Left lung (tissue), 10 donors: ENCODE data around the gene DPP7. TPM values are rescaled to one million over a fixed set of nuclear protein-coding genes. Genes with fewer than 3 reads are reported as not detected.

Experiments used
- ATAC-seq: fragments of 200-7000 bp; cut with Tn5 transposase; one replicate; pipeline ENCODE4 v1.9.1; 2020; ENCODE audit warnings: moderate library complexity
- DNase-seq, 4 donors: peaks; one replicate each; pipeline ENCODE4 v3.0.0-alpha.2; 2013 to 2020
- H3K27ac ChIP-seq, 2 donors: fragments of 200-600 bp; sonication (generic) in 1 of 2; one replicate each; pipeline versions ENCODE4 v1.5.0 to v1.8.0; 2020 to 2021
- H3K27me3 ChIP-seq, 2 donors: fragments of 200-600 bp; sonication (generic) in 1 of 2; one replicate each; pipeline versions ENCODE4 v1.5.0 to v1.8.0; 2020 to 2021
- H3K36me3 ChIP-seq, 2 donors: fragments of 200-600 bp; sonication (generic) in 1 of 2; one replicate each; pipeline versions ENCODE4 v1.5.0 to v1.8.0; 2020 to 2021
- H3K4me1 ChIP-seq, 2 donors: fragments of 200-600 bp; one replicate each; pipeline ENCODE4 v1.8.0; 2021
- H3K4me3 ChIP-seq, 2 donors: fragments of 200-600 bp; sonication (generic) in 1 of 2; one replicate each; pipeline versions ENCODE4 v1.5.0 to v1.8.0; 2020 to 2021; ENCODE audit warnings: mild to moderate bottlenecking in 1 of 2
- H3K9me3 ChIP-seq, 2 donors: fragments of 200-600 bp; sonication (generic) in 1 of 2; one replicate each; pipeline versions ENCODE4 v1.5.0 to v1.8.0; 2020 to 2021
- CTCF ChIP-seq, 2 donors: fragments of 200-600 bp; sonication (generic) in 1 of 2; IDR thresholded peaks; one replicate each; pipeline versions ENCODE4 v1.5.0 to v1.8.0; 2021; ENCODE audit warnings: antibody characterized with exemption in 2 of 2
- intact Hi-C, 2 donors: fragments of 100-400 bp; cut with DNase I; formaldehyde crosslinking; loops; one replicate each; pipeline versions ENCODE4 v1.11.2 to v1.14.2; 2022
- polyA plus RNA-seq, 6 donors: library from polyadenylated mRNA; unstranded; fragments of 120-200 nt; gene quantifications; one replicate each; pipeline ENCODE4 v1.2.1, GENCODE V29; 2013; ENCODE audit not compliant: insufficient read length in 6 of 6
- total RNA-seq, 2 donors: library from RNA; stranded (reverse); fragmentation: NEBNext Ultra II Directional; extraction: Animal tissue kit (Norgen Biotek cat#: 25700); gene quantifications; one replicate each; pipeline ENCODE4 v1.2.1, GENCODE V29; 2021
- donor health status: DM: no; HTN: yes; CAD: no.
- donor health status: DM: no; HTN: no; CAD: no.

The DPP7 gene
- total and polyA plus RNA-seq, 8 donors: 35.8 to 165 (median 47.9) TPM

GRCh38 chr9:137070201-137070905, 44.2 kb downstream of the DPP7 start, which contains the start of gene SAPCD2:
Gene SAPCD2, minus strand, starts transcription at chr9:137070557. Its CDS starts 97 bp downstream, at chr9:137070460.
- Histone ChIP-seq H3K27ac (peak within 1 kb of the TSS; percentile 53 to 76), H3K27me3 (peaks cover 0 to 21% of the 10 kb centered on the region in 2 donors), H3K9me3 (no peaks in the 10 kb centered on the region), H3K4me1 (peaks cover 11 to 30% of the 10 kb centered on the region in 2 donors), H3K4me3 (peak within 1 kb of the TSS; percentile 29 to 41), H3K36me3 (no peaks in the 10 kb centered on the region)
- DNase-seq (peak; percentile 81 to 93 (median 91)), ATAC-seq (peak; percentile 93)
- no peak for TF ChIP-seq CTCF (IDR thresholded peaks at IDR 0.05)
- intact Hi-C loops: no loop called here

GRCh38 chr9:137069508-137070091, 44.9 kb downstream of the DPP7 start:
- no peaks in the 10 kb centered on the region for H3K36me3 ChIP-seq
- intact Hi-C loops: loop anchor here in 1 of 2 donors (10.0 kb wide), 1 partner anchor 285 kb away; no protein-coding TSS in a partner anchor
- ATAC-seq (no peak), DNase-seq (no peak)
- H3K27ac ChIP-seq: no peak overlapping the region
- peaks cover 11 to 30% of the 10 kb centered on the region in 2 donors for H3K4me1 ChIP-seq
- no peaks in the 10 kb centered on the region for H3K9me3 ChIP-seq
- no peak for TF ChIP-seq CTCF (IDR thresholded peaks at IDR 0.05)
- H3K27me3 ChIP-seq: peaks cover 0 to 21% of the 10 kb centered on the region in 2 donors
- H3K4me3 ChIP-seq: peak overlapping the region in 1 of 2 donors; percentile 41

- Histone ChIP-seq H3K4me3 (peak overlapping the region in 1 of 2 donors; percentile 41), H3K9me3 (no peaks in the 10 kb centered on the region), H3K27me3 (peaks cover 0 to 21% of the 10 kb centered on the region in 2 donors), H3K27ac (no peak overlapping the region), H3K4me1 (peaks cover 11 to 35% of the 10 kb centered on the region in 2 donors), H3K36me3 (no peaks in the 10 kb centered on the region)
- ATAC-seq: no peak
- intact Hi-C loops: loop anchor here in 1 of 2 donors (10.0 kb wide), 1 partner anchor 284 kb away; no protein-coding TSS in a partner anchor
- no peak for DNase-seq
- TF ChIP-seq CTCF (IDR thresholded peaks at IDR 0.05): no peak
These were observed 45.7 kb downstream of the DPP7 start for GRCh38 chr9:137068539-137069507.

GRCh38 chr9:137067860-137068538, 46.5 kb downstream of the DPP7 start:
- TF ChIP-seq CTCF (IDR thresholded peaks at IDR 0.05): peak; percentile 80 to 91

More at GRCh38 chr9:137067860-137068538, 46.5 kb downstream of the DPP7 start:
- Histone ChIP-seq H3K4me3 (no peak overlapping the region), H3K9me3 (no peaks in the 10 kb centered on the region), H3K4me1 (peaks cover 11 to 37% of the 10 kb centered on the region in 2 donors), H3K27ac (no peak overlapping the region), H3K36me3 (no peaks in the 10 kb centered on the region), H3K27me3 (peaks cover 0 to 21% of the 10 kb centered on the region in 2 donors)
- intact Hi-C loops: loop anchor here in 1 of 2 donors (10.0 kb wide), 1 partner anchor 283 kb away; no protein-coding TSS in a partner anchor
- ATAC-seq: peak; percentile 62
- peak in 3 of 4 donors; percentile 81 to 92 (median 85) for DNase-seq
